Activated CD8-positive, alpha-beta T cell treated with anti-CD3 and anti-CD28 coated beads for 36 hours (primary cell): ENCODE measurements around the gene SNRK. TPM values are rescaled to one million over a fixed set of nuclear protein-coding genes. Genes with fewer than 3 reads are reported as not detected.
A peak's percentile ranks its signal among the peaks of the same experiment; 100 is the strongest.

ENCODE experiments used
- ATAC-seq: fragments of 200-7000 bp; cut with Tn5 transposase; one replicate; pipeline ENCODE4 v1.10.0; 2021; ENCODE audit warnings: mild to moderate bottlenecking, moderate library complexity
- CTCF ChIA-PET: fragments of 350-600 bp; sonication (Branson Sonifier 250); formaldehyde crosslinking; loops from one replicate; lab custom pipeline; 2021; ENCODE audit warnings: antibody characterized with exemption; lab: Charles Lee
- POLR2A ChIA-PET: fragments of 350-600 bp; sonication (Branson Sonifier 250); formaldehyde crosslinking; loops from one replicate; lab custom pipeline; 2021; ENCODE audit warnings: antibody characterized with exemption; lab: Charles Lee
- DNase-seq: peaks from one replicate; pipeline ENCODE4 v3.0.0-alpha.2; 2020
- H3K27ac Mint-ChIP-seq: one replicate; pipeline ENCODE4 v1.8.0; 2021; ENCODE audit warnings: mild to moderate bottlenecking, mixed read lengths
- H3K27me3 Mint-ChIP-seq: one replicate; pipeline ENCODE4 v1.8.0; 2021; ENCODE audit warnings: mixed read lengths
- H3K36me3 Mint-ChIP-seq: one replicate; pipeline ENCODE4 v1.8.0; 2021; ENCODE audit warnings: low read depth, mixed read lengths
- H3K4me1 Mint-ChIP-seq: one replicate; pipeline ENCODE4 v1.8.0; 2021; ENCODE audit warnings: low read depth, mixed read lengths
- H3K4me3 Mint-ChIP-seq: one replicate; pipeline ENCODE4 v1.8.0; 2021; ENCODE audit warnings: mild to moderate bottlenecking, moderate library complexity, mixed read lengths
- H3K9me3 Mint-ChIP-seq: one replicate; pipeline ENCODE4 v1.8.0; 2021; ENCODE audit warnings: mixed read lengths
- CTCF ChIP-seq: fragments of 200-600 bp; IDR thresholded peaks from one replicate; pipeline ENCODE4 v1.8.0; 2022; ENCODE audit warnings: antibody characterized with exemption, mild to moderate bottlenecking
- intact Hi-C: fragments of 100-400 bp; cut with micrococcal nuclease; formaldehyde crosslinking; loops from one replicate; pipeline ENCODE4 v1.10.0; 2022
- total RNA-seq, 2 experiments: library from RNA; stranded (reverse); gene quantifications; one replicate each; pipeline ENCODE4 v1.2.3, GENCODE V29; 2021

The SNRK gene
- total RNA-seq, 2 experiments from 2014 or later, result 28.9 to 29.2 TPM

- Mint-ChIP-seq H3K4me1 (peaks cover 73% of the 10 kb centered on the region), H3K9me3 (no peaks in the 10 kb centered on the region)
- intact Hi-C loops, result loop anchor here (10.0 kb wide), 1 partner anchor 207 kb away; no protein-coding TSS in a partner anchor
Observed at GRCh38 chr3:43298292-43298691, 12.0 kb downstream of the SNRK start.

DNA sequence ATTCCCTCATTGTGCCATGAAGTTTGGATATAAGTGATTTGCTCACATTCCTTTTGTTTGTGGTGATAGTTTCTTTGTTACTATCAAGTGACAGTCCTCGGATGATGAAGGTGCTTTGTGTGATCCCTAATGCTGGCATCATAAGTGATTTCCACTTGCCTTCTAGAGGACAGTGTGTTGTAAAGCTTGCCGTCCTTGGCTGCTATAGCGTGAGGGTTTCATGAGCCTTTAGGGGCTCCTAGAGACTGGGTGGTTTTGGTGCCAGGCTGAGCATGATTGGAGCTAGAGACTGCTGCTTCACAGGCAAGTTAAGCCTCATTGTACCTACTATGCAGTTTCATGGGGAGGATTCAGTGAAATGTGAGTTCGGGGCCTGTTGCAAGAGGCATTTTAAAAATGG, 12.4 kb downstream of the SNRK start:
- H3K4me1 Mint-ChIP-seq, result peaks cover 77% of the 10 kb centered on the region
- intact Hi-C loops, result loop anchor here (10.0 kb wide), 1 partner anchor 206 kb away; no protein-coding TSS in a partner anchor
- DNase-seq (no peak), ATAC-seq (no peak)
- no peaks in the 10 kb centered on the region for H3K9me3 Mint-ChIP-seq
- peaks cover 19% of the 10 kb centered on the region for H3K36me3 Mint-ChIP-seq
- ChIA-PET CTCF (interaction anchor here (1.1 to 3.3 kb wide), 3 partner anchors 9 to 136 kb away, joined by 3 to 14 read pairs (median 11); no protein-coding TSS in a partner anchor), POLR2A (interaction anchor here (0.6 to 1.8 kb wide), 4 partner anchors 26 to 59 kb away, joined by 3 to 5 read pairs (median 4); no protein-coding TSS in a partner anchor)
- peak overlapping the region; percentile 85 for H3K27ac Mint-ChIP-seq
- peak overlapping the region; percentile 70 for H3K4me3 Mint-ChIP-seq
- H3K27me3 Mint-ChIP-seq, result no peaks in the 10 kb centered on the region
- TF ChIP-seq CTCF, result no peak

More at GRCh38 chr3:43298292-43298691, 12.0 kb downstream of the SNRK start:
- ChIA-PET CTCF (interaction anchor here (0.7 to 3.3 kb wide), 5 partner anchors 8 to 136 kb away, joined by 3 to 14 read pairs (median 10); no protein-coding TSS in a partner anchor), POLR2A (interaction anchor here (1.8 kb wide), 1 partner anchor 48 kb away, joined by 5 read pairs; no protein-coding TSS in a partner anchor)
- TF ChIP-seq CTCF, result no peak
- Mint-ChIP-seq H3K27ac (peak overlapping the region; percentile 85), H3K27me3 (no peaks in the 10 kb centered on the region), H3K36me3 (peaks cover 14% of the 10 kb centered on the region), H3K4me3 (peak overlapping the region; percentile 70)
- DNase-seq (no peak), ATAC-seq (no peak)

DNA sequence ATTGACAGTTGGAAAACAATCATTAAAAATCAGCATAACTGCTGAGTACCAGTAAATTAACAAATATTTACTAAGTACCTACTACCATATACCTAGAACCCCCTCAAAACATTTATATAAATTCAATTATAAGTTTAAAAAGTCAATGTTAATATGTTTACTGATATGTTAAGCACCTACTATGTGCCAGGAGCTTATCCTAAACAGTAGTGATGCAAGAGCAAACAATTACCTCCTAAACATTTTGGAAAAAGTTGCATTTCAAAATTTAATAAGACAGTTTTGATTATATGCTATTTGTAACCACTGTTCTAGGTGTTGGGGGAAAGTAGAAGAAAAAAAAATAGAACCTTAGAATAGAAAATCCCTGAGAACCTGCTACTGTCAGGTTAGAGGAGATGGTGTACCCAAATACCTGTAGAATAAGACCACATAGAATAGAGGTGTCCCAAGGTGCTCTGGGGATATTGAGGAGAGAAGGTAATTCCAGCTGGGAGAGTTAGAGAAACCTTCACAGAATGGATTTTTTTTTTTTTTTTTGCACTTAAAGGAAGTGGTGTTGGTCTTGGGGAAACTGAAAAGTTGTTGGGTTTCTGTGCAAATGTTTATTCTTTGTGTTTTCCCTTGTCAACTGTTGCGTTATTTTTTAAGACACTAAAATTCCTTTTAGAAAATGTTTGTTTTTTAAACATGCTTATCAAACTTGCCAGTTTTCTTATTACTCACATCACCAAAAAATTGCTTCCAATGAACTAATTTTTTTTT, 16.0 kb downstream of the SNRK start:
- ChIA-PET CTCF (no interaction called here), POLR2A (no interaction called here)
- H3K27ac Mint-ChIP-seq, result peak overlapping the region; percentile 83
- no peak overlapping the region for H3K4me3 Mint-ChIP-seq
- H3K27me3 Mint-ChIP-seq, result no peaks in the 10 kb centered on the region
- ATAC-seq, result no peak
- peaks cover 39% of the 10 kb centered on the region for H3K36me3 Mint-ChIP-seq
- TF ChIP-seq CTCF, result no peak
- no peak for DNase-seq
- H3K4me1 Mint-ChIP-seq, result peaks cover 73% of the 10 kb centered on the region
- intact Hi-C loops, result no loop called here
- H3K9me3 Mint-ChIP-seq, result no peaks in the 10 kb centered on the region

DNA sequence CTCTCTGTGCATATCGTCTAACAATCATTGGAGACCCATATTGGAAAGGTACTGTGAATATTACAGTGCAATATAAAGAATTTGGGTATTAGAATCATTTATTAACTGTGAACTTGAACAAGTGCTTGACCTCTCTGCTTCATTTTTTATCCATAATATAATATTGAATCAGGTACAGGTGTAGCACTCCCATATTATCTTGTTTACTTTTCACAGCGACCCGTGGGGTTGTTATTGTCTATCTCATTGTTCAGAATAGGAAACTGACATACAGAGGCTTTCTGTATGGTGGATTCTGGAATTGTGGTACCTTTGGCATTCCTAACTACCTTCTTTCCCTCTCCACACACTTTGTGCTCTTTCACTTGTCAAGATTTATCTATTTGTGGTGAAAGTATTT, 17.8 kb downstream of the SNRK start:
- no peak for ATAC-seq
- Mint-ChIP-seq H3K36me3 (peaks cover 52% of the 10 kb centered on the region), H3K9me3 (no peaks in the 10 kb centered on the region), H3K27ac (peak overlapping the region; percentile 10), H3K4me1 (peaks cover 78% of the 10 kb centered on the region), H3K27me3 (no peaks in the 10 kb centered on the region), H3K4me3 (no peak overlapping the region)
- DNase-seq, result no peak
- POLR2A ChIA-PET, result interaction anchor here (1.1 kb wide), 1 partner anchor 17 kb away, joined by 3 read pairs; no protein-coding TSS in a partner anchor
- CTCF ChIA-PET, result no interaction called here
- intact Hi-C loops, result no loop called here
- TF ChIP-seq CTCF, result no peak

- Mint-ChIP-seq H3K27ac (peak overlapping the region; percentile 89), H3K36me3 (peaks cover 67% of the 10 kb centered on the region), H3K4me3 (peak overlapping the region; percentile 60), H3K27me3 (no peaks in the 10 kb centered on the region), H3K9me3 (no peaks in the 10 kb centered on the region), H3K4me1 (peaks cover 87% of the 10 kb centered on the region)
- TF ChIP-seq CTCF, result no peak
- ChIA-PET CTCF (interaction anchor here (1.0 to 1.3 kb wide), 2 partner anchors 14 to 197 kb away, joined by 3 to 4 read pairs; no protein-coding TSS in a partner anchor), POLR2A (interaction anchor here (0.6 to 1.8 kb wide), 3 partner anchors 15 to 40 kb away, joined by 3 to 8 read pairs (median 8); no protein-coding TSS in a partner anchor)
- intact Hi-C loops, result no loop called here
- ATAC-seq (no peak), DNase-seq (no peak)
Observed at GRCh38 chr3:43307226-43307625, 20.9 kb downstream of the SNRK start.
